Measurements from ENCODE around the gene TMEM151A. TPM values are rescaled to one million over a fixed set of nuclear protein-coding genes. Genes with fewer than 3 reads are reported as not detected.

TMEM151A gene
- 2.4 to 3.9 TPM (median 3.5 TPM) in 5 replicates for total RNA-seq (2022; extraction: Qiagen RNA extraction)

DNA sequence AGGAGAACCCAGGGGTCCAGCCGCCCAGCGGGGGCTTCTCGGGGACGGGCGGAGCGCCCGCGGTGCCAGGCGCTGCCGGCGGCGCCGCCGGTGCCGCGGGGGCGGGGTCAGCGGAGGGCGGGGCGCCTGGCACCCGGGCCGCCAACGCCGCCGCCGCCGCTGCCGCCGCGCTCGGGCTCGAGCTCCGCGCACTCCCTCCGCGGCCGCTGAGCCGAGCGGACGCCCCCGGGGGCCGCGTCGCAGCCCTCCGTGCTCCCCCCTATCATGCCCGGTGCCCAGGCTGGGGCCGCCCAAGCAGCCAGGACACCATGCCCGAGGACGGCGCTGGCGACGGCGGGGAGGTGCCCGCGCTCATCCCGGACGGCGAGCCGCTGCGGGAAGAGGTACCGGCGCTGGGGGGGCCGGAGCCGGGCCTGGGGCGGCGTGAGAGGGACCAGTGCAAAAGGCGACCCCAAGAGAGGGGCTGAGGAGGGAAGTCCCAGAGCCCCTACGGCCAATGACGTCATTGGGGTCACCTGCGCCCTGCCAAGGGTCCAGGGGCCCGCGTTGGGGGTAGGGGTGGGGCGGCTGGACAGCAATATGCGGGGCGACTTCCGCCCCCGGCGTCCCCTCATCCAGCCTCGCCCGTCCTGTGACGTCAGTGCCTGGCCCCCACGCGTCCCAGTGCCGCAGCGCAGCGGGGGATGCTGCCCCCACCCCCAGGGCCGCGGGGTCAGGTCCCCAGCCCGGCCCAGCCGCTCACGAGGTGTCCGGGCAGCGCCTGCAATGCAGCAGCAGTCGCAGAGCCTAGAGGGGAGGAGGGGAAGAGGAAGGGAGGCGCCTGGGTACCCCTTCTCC lies at the start of gene TMEM151A:
Gene TMEM151A (plus strand): TSS at position 189 of the 837 bp plus-strand sequence. CDS start 120 bp downstream, at position 309.

DNA sequence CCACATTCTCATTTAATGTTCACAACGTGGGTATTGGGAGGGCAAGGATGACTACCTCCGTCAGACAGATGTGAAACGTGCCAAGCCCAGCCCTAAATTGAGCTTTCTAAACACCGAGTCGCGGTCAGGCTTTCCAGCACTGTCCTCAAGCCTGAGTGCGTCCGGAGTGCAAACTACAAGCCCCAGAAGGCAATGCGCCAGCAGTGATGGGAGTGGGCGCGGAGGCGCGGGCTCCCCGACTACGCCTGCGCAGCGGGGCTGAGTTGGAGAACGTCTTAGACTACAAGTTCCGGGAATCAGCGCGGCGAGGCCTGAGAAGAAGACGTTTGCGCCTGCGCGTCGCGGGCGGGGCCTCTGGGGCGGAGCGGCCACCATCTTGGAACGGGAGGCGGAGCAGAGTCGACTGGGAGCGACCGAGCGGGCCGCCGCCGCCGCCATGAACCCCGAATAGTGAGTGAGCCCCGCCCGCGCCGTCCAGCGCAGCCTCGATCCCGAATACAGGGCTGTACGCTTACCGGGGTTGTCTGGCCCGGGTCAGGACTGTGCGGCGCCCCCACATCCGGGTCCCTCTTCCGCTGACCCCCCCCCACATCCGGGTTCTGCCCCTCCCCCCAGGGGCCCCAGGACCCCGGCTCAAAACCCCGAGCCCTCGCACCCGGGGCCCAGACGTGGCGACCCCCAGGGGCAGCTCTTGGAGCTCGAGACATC lies 23.3 kb upstream of the TMEM151A start, which contains the start of gene RAB1B:
Gene RAB1B (plus strand): TSS at position 396 of the 708 bp plus-strand sequence. CDS start 41 bp downstream, at position 437.

DNA sequence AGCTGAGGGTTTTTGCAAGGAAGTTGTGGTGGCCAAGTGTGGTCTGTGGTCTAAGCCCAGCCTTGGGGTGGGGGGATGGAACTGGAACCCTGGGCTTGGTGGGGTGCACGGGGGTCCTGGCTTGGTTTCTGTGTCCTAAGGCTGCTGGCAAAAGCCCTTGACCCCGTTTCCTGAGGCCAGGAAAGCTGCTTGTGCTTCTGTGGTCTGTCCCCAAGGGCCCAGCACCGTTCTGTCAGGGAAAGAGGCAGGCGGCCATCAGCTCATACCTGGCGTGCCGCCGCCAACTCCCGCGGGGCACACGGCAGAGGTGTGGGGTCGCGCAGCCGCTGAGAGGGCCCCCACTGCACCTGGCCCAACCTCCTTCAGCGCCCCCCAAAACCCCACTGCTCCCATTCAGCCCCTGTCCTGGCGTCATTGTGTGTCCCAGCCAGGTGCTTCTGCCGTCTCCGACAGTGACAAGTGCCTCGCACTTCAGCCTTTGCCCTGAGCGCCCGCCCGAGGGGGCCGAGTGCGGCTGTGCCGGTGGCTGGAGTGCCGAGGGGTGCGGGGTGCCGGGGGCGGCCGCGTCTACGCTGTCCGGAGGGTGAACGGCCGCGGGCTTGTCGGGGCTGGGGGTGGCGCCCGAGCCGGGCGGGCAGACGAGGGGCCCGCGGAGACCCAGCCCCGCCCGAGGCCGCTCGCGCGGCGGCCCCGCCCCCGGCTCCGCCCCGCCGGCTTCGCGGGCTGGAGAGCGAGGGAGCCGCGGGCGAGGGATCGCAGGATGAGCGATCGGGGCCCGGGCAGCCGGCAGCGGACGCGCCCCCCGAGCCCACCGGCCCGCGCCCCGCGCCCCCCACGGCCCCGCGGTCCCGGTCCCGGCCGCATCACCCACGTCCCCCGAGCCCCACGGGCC lies 14.0 kb upstream of the TMEM151A start, which contains the start of gene CNIH2:
Gene CNIH2 (plus strand): TSS at position 705 of the 892 bp plus-strand sequence. CDS start 282 bp downstream, outside the sequence.

DNA sequence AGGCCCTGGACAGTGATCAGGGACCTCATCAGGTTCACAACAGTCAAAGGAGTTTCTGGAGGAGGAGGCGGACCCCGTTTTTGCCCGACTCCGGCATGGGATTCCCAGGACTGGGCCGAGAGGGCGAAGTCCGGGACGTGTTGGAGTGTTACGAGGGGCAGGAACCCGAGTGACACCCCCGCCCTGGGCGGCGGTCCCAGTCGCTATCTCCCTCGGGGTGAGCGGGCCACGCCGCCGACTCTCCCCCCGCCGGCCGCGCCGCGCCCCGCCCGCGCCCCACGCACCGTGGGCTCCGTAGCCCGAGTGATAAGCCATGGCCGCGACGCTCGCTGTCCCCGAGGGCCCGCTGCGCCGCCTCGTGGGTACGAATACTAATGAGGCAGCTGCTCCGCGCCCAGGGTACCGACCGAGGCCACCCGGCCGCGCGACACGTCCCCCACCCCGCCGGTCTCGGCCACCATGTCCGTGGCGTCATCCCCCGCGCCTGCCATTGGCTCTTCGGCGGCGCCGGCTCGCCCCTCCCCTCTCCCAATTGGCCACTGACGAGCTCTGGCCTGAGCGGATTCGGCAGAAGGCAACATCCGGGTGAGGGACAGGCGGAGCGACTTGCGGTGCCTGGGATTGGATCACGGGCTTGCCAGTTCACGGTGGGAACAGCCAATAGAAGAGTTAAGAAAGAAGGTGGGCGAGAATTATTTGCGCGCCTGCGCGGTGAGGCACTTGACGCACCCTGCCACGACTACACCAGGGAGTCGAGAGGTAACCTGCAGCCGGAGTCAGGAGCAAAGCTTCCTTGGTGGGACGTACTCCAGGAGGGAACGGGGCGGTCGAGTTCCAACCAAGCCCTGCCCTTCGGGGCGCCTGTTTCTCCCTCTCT lies 2.8 kb upstream of the TMEM151A start, which contains the start of gene YIF1A:
Gene YIF1A (minus strand): TSS at position 473 of the 877 bp plus-strand sequence. CDS start 158 bp downstream, at position 315.

DNA sequence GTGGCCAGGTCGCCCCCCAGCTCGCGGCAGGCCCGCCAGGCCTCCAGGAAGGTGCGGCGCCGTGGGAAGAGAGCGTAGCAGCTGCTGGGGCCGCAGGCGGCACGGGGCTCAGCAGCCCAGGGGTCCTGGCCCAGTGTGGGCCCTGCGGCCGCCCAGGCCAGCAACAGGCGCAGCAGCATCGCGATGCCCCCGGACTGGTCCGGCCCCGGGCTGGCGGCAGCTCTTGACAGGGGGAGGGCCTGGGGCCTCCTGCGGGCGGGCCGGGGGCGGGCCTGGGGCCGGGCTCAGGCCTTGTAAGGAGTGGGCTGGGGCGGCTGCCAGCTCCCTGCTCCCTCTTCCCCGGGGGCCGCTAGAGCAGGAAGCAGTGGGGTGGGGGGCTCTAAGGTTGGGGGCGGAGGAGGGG lies 25.2 kb downstream of the TMEM151A start, which contains the start of gene CD248:
Gene CD248 (minus strand): TSS at position 196 of the 403 bp plus-strand sequence. CDS start 17 bp downstream, at position 179.

DNA sequence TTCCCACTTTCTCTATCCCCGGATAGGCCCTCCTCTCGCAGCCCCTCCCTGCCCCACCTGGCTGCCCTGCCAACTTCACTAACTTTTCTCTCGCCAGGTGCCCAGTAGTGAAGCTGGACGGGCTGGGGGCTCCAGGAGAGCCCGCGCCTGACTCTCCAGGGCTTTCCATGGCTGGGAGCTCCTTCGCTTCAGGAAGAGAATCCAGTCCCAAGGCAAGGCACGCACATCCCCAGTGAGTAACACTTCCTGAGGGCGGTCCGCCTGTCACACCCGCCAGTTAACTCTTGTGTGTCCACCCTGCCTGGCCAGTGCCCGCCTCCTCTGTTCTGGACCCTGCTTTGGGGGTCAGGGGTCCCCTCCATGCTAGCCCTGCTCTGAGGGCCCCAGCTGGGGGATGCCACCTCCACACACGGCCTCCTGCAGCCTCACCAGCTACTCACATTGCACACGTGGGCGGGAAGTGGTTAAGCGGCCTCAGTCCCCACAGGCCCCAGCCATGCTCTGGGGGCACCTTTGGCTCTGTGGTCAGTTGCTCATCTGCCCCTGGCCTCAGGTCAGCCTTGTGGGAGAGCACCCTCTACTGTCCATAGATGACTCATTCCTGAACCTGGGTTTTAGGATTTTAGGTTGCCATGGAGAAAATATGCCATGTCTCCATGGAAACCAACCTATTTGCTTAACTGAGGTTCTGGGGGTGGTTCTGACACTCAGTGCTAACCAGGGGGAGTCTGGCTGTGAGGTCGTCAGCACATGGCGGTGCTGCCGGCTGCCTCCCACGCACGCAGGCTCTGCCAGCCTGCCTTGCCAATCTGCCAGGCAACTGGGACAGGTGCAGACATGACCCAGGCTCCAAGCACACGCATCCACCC lies 44.8 kb downstream of the TMEM151A start, which contains the start of gene RIN1:
Gene RIN1 (minus strand): TSS at position 201 of the 869 bp plus-strand sequence. CDS start 32 bp downstream, at position 169.

DNA sequence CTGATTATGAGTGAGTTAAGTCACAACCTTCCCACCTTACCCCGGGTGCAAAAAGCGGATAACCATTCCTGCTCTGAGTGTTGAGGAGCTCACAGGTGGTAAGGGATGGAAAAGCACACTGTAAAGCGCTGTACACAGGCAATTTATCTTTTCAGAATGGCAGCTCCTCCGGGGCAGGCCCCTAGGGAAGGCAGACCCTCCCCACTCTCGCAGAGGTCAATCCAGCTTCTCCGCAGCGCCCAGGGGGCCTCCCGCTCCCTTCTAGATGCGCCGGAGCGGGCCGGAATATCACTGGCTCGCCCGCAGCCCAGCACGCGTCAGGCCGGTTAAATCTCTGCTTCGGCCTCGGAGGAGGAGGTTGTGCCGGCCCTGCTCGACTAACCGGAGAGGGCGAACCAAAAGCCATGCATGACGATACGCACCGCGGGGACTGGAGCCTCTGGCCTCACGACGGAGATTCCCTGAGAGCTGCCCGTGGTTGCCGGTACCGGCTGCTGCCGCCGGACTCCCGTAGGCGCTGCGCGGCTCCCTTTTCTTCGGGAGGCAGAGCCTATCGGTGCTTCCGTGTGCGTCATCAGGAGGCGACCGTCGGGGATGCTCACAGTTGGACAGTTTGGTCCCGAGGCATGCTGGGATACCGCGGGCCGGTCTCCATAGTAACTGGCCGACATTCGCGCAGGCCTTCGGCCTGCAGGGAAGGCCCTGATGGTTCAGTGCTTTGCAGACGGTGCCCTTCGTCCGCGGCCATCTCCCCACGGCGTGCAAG lies 53.0 kb downstream of the TMEM151A start, which contains the start of gene BRMS1:
Gene BRMS1 (minus strand): TSS at position 555 of the 766 bp plus-strand sequence. CDS start 2,870 bp downstream, outside the sequence.

Other genes starting within 250 kb of the TMEM151A start
- not detected in 5 replicates for gene GAL3ST3, start 242.7 kb upstream of the TMEM151A start, total RNA-seq (2022; extraction: Qiagen RNA extraction)
- gene SF3B2, start 239.5 kb upstream of the TMEM151A start, total RNA-seq (2022; extraction: Qiagen RNA extraction): 162 to 202 TPM (median 169 TPM) in 5 replicates
- gene PACS1, start 221.6 kb upstream of the TMEM151A start, total RNA-seq (2022; extraction: Qiagen RNA extraction): 57.6 to 92.8 TPM (median 81.4 TPM) in 5 replicates
- gene KLC2, start 34.2 kb upstream of the TMEM151A start, total RNA-seq (2022; extraction: Qiagen RNA extraction): 41.0 to 47.0 TPM (median 43.4 TPM) in 5 replicates
- gene RAB1B, start 23.3 kb upstream of the TMEM151A start, total RNA-seq (2022; extraction: Qiagen RNA extraction): 132 to 146 TPM (median 141 TPM) in 5 replicates
- 2.0 to 2.9 TPM (median 2.6 TPM) in 5 replicates for gene CNIH2, start 13.7 kb upstream of the TMEM151A start, total RNA-seq (2022; extraction: Qiagen RNA extraction)
- gene YIF1A, start 2.8 kb upstream of the TMEM151A start, total RNA-seq (2022; extraction: Qiagen RNA extraction): 95.5 to 124 TPM (median 116 TPM) in 5 replicates
- gene CD248, start 25.1 kb downstream of the TMEM151A start, total RNA-seq (2022; extraction: Qiagen RNA extraction): 0.03 TPM in 1 of 5 replicates, not detected in the others
- gene RIN1, start 44.5 kb downstream of the TMEM151A start, total RNA-seq (2022; extraction: Qiagen RNA extraction): 25.2 to 33.5 TPM (median 30.7 TPM) in 5 replicates
- 76.7 to 97.6 TPM (median 84.2 TPM) in 5 replicates for gene BRMS1, start 53.2 kb downstream of the TMEM151A start, total RNA-seq (2022; extraction: Qiagen RNA extraction)
- 14.8 to 17.1 TPM (median 16.8 TPM) in 5 replicates for gene B4GAT1, start 55.7 kb downstream of the TMEM151A start, total RNA-seq (2022; extraction: Qiagen RNA extraction)
- 5.8 to 8.6 TPM (median 8.0 TPM) in 5 replicates for gene SLC29A2, start 79.9 kb downstream of the TMEM151A start, total RNA-seq (2022; extraction: Qiagen RNA extraction)
- 0.03 to 0.06 TPM in 2 of 5 replicates, not detected in the others for gene NPAS4, start 129.1 kb downstream of the TMEM151A start, total RNA-seq (2022; extraction: Qiagen RNA extraction)
- gene MRPL11, start 147.0 kb downstream of the TMEM151A start, total RNA-seq (2022; extraction: Qiagen RNA extraction): 82.1 to 122 TPM (median 112 TPM) in 5 replicates
- gene PELI3, start 175.0 kb downstream of the TMEM151A start, total RNA-seq (2022; extraction: Qiagen RNA extraction): 4.3 to 5.3 TPM (median 4.7 TPM) in 5 replicates
- gene DPP3, start 188.5 kb downstream of the TMEM151A start, total RNA-seq (2022; extraction: Qiagen RNA extraction): 51.1 to 65.5 TPM (median 52.4 TPM) in 5 replicates
- gene BBS1, start 218.7 kb downstream of the TMEM151A start, total RNA-seq (2022; extraction: Qiagen RNA extraction): 9.5 to 10.9 TPM (median 9.7 TPM) in 5 replicates